HTR-8/SVneo (cell line): ENCODE results near the gene GLS2.
"Not testable (repeated sequence)": the region's sequence is repeated elsewhere in the genome, so short reads cannot be mapped to it uniquely, and the experiment has no call there.

Experiments
- DNase-seq: peaks from one replicate; pipeline ENCODE4 v3.0.0; 2011; ENCODE audit warnings: low spot score, mixed read lengths; ENCODE audit not compliant: insufficient read length
- FAIRE-seq: peaks from 2 replicates; lab custom pipeline; 2011; peaks lifted over from hg19 to GRCh38; lab: Jason Lieb, UNC

Gene GLS2

GRCh38 chr12:56494106-56494415 lies 6.1 kb upstream of the GLS2 start:
- not testable (repeated sequence) for DNase-seq, FAIRE-seq

DNA sequence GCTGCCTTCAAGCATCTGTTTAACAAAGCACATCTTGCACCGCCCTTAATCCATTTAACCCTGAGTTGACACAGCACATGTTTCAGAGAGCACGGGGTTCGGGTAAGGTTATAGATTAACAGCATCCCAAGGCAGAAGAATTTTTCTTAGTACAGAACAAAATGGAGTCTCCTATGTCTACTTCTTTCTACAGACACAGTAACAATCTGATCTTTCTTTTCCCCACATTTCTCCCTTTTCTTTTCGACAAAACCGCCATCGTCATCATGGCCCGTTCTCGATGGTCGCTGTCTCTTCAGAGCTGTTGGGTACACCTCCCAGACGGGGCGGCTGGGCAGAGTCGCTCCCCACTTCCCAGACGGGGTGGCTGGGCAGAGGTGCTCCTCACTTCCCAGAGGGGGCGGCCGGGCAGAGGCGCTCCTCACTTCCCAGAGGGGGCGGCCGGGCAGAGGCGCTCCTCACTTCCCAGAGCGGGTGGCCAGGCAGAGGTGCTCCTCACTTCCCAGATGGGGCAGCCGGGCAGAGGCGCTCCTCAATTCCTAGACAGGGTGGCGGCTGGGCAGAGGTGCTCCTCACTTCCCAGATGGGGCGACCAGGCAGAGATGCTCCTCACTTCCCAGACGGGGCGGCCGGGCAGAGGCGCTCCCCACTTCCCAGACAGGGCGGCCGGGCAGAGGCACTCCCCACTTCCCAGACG lies 5.6 kb upstream of the GLS2 start:
- not testable (repeated sequence) for FAIRE-seq, DNase-seq

DNA sequence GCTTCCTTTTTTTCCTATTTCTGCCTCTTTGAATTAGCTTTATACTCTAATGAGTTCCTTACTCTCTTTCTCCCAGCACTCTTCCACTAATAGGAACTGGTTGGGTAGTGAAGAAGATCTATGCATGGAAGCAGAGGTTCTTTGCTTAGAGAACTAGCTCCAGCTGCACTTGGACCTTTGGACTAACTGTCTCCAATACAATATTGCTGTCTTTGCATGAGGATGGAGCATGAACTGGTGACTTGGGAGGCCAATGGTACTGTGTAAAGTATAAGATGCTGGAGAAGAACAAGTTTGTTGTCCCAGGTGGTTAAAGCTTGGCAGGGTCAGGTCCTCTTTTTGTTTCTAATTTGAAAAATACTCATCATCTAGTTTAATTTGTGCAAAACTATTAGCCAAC lies 2.4 kb upstream of the GLS2 start:
- FAIRE-seq, result no peak

GRCh38 chr12:56487448-56488040 lies 417 bp downstream of the GLS2 start:
- FAIRE-seq (no peak), DNase-seq (no peak)

More for the DNA sequence above, 2.4 kb upstream of the GLS2 start:
- DNase-seq, result no peak

DNA sequence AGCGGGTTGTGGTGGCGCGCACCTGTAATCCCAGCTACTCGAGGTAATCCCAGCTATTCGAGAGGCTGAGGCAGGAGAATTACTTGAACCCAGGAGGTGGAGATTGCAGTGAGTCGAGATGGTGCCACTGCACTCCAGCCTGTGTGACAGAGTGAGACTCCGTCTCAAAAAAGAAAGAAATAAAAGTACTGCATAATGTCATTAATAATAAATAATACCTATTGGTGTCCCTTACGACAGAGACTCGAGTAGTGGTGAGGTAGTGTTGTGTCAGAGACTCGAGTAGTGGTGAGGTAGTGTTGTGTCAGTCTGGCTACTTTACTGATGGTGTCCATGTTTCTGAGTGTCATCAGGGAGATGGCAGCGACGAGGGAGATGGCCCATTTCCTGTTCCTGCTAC lies 1.3 kb downstream of the GLS2 start:
- DNase-seq (no peak), FAIRE-seq (no peak)

GRCh38 chr12:56484566-56484965 lies 3.4 kb downstream of the GLS2 start:
- no peak for FAIRE-seq
- no peak for DNase-seq

GRCh38 chr12:56479625-56480024 lies 8.3 kb downstream of the GLS2 start:
- DNase-seq (no peak), FAIRE-seq (no peak)

GRCh38 chr12:56477521-56478225 lies 10.3 kb downstream of the GLS2 start:
- DNase-seq (no peak), FAIRE-seq (no peak)

- no peak for FAIRE-seq
- DNase-seq, result no peak
Measured at GRCh38 chr12:56476972-56477432, 11.0 kb downstream of the GLS2 start.

GRCh38 chr12:56476143-56476542 lies 11.8 kb downstream of the GLS2 start:
- DNase-seq (no peak), FAIRE-seq (no peak)

DNA sequence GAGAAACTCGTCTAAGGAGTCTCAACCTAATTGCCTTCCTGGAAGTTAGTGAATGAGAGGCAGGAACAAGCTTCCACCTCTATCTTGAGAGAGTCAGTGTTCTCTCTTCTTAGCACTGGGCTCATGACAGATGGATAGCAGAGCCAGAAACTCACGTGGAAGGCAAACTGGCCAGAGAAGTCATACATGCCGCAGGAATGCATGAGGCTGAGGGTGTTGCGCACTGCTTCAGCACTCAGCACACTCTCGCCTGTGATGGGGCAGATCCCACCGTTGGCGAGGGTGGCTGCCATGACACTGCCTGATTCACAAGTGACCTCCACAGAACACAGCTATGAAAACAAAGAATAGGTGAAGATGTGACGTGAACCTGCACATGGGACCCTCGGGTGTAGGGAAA lies 13.6 kb downstream of the GLS2 start:
- FAIRE-seq (no peak), DNase-seq (no peak)

DNA sequence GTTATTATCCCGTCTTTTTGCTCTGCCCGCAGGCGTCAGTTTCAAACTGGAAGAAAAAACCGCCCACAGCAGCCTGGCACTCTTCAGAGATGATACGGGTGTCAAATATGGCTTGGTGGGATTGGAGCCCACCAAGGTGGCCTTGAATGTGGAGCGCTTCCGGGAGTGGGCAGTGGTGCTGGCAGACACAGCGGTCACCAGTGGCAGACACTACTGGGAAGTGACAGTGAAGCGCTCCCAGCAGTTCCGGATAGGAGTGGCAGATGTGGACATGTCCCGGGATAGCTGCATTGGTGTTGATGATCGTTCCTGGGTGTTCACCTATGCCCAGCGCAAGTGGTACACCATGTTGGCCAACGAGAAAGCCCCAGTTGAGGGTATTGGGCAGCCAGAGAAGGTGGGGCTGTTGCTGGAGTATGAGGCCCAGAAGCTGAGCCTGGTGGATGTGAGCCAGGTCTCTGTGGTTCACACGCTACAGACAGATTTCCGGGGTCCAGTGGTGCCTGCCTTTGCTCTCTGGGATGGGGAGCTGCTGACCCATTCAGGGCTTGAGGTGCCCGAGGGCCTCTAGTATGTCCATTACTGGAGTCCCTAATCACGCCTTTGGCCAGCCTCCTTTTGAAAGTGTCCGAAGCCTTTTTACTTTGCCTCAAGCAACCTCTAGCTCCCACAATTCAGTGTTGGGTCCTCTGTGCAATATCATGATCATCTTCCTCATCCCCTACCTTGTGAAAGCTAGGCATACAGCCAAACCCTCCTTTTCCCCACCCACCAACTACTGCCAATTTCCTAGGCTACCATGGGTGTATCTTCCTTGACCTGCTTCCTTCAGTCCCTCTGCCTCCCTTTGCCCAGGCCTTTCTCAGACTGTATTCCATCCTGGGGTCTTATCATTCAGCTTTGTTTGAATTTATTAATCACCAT lies 18.7 kb downstream of the GLS2 start:
- FAIRE-seq, result no peak
- DNase-seq, result no peak

DNA sequence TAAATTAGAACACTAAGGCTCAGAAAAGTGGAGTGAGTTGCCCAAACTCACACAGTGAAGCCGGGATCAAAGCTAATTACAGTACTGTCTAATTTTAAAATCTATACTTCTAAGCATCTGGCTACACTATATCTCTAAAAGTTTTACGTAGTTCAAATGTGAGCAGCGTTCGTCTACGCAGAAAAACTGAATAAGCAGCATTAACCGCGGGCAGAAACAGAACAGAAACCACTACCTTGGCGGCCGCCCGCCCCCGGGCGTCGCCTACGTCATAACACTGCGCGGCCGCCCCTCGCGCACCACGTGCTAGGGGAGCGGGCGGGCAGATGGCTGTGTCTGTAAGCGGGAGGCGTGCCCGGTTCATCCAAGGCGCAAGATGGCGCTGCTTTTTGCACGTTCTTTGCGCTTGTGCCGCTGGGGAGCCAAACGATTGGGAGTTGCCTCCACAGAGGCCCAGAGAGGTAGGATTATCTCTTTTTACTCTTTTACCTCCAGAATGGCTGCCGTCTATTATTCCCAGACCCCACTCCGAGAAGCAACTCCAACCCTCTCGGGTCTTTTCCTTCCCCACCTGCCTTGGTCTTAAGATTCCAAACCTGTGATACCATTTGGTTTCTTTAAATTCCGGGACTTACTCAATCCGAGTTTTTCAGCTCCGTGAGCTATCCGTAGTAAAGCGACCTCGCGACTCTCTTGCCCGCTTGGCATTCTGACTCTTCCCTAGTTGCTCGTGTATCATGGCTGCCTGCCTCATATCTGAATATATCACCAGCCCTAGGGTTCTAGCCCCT lies 19.6 kb downstream of the GLS2 start, which contains the start of gene SPRYD4:
Gene SPRYD4 (plus strand): TSS at position 363 of the 791 bp plus-strand sequence. CDS start 14 bp downstream, at position 377.
- DNase-seq (peak; percentile 95), FAIRE-seq (peak; percentile 42)

- DNase-seq (no peak), FAIRE-seq (no peak)
Measured at GRCh38 chr12:56462565-56462964, 25.4 kb downstream of the GLS2 start.

GRCh38 chr12:56461235-56462159 lies 26.5 kb downstream of the GLS2 start:
- no peak for DNase-seq
- FAIRE-seq, result no peak

- FAIRE-seq, result no peak
- no peak for DNase-seq
Measured at GRCh38 chr12:56457817-56458216, 30.1 kb downstream of the GLS2 start.

DNA sequence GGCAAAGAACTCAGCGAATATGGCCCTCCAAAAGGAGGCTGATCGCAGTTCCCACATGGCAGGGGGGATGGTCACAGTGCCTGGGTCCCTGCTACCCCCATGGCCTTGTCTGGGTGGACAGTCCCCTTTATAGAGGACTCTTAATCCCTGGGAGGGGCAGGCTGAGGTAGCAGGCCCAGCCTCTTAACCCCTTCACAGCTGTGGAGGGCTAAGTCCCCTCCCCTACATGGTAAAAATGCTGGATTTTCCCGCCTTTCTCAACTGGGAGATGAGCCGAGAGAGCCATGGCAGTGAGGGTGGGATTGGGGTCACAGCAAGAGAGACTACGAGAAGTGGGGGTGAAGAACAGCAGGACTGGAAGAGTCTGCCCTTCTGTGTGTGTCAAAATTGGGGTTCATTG lies 33.4 kb downstream of the GLS2 start, which contains the start of gene MIP:
Gene MIP (minus strand): TSS at position 101 of the 400 bp plus-strand sequence. CDS start 44 bp downstream, at position 57.
- DNase-seq, result no peak
- no peak for FAIRE-seq

DNA sequence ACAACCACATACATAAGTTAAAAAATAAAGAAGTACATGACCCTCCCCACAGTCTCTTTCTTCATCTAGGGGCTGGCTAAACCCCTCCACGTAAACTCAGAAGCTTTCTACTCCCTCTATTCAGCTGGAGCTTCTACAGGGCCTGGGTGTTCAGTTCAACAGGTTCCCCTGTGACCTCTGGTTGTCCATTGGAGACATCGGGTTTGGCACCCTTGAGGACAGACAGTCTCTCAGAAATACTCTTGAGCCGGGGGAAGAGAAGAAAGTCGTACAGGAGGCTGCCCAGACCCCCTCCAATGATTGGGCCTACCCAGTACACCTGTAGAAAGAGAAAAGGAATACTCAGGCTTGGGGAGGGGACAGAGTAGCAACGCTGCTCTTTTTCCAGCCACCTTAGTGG lies 36.8 kb downstream of the GLS2 start:
- no peak for FAIRE-seq

More for the DNA sequence above, 36.8 kb downstream of the GLS2 start:
- DNase-seq, result no peak
